ENCODE data around the gene PHF10.

- TF ChIP-seq CTCF (IDR thresholded peaks at IDR 0.05): no peak
- no peak for TF ChIP-seq POLR2A (IDR thresholded peaks at IDR 0.05)
Measured at GRCh38 chr6:169669147-169669546, 55.2 kb downstream of the PHF10 start.
